Stimulated activated CD8-positive, alpha-beta memory T cell treated with anti-CD3 and anti-CD28 coated beads, Interleukin-7, amount 100 ng/mL, for 24 hours (primary cell): Measurements from ENCODE around the gene PINLYP.
A peak's percentile ranks its signal among the peaks of the same experiment; 100 is the strongest.

Experiments used
- DNase-seq: peaks from one replicate; pipeline ENCODE4 v3.0.0-alpha.2; 2020; ENCODE audit warnings: low read depth

Gene PINLYP

GRCh38 chr19:43606569-43607229, 31.1 kb downstream of the PINLYP start:
- no peak for DNase-seq

GRCh38 chr19:43607238-43608205, 31.9 kb downstream of the PINLYP start:
- no peak for DNase-seq

GRCh38 chr19:43609872-43610271, 34.3 kb downstream of the PINLYP start:
- no peak for DNase-seq

- no peak for DNase-seq
Measured at GRCh38 chr19:43610493-43610892, 34.9 kb downstream of the PINLYP start.

GRCh38 chr19:43611788-43612187, 36.2 kb downstream of the PINLYP start, which contains the start of gene SRRM5:
Gene SRRM5, plus strand, starts transcription at chr19:43612088. Its CDS starts 34 bp downstream, at chr19:43612122.
- no peak for DNase-seq

GRCh38 chr19:43612374-43612773, 36.8 kb downstream of the PINLYP start:
- no peak for DNase-seq

- no peak for DNase-seq
Measured at GRCh38 chr19:43616306-43616705, 40.7 kb downstream of the PINLYP start.

- DNase-seq = no peak
Measured at GRCh38 chr19:43616954-43617353, 41.4 kb downstream of the PINLYP start.

GRCh38 chr19:43618921-43619261, 43.3 kb downstream of the PINLYP start:
- peak; percentile 33 for DNase-seq

- DNase-seq = peak; percentile 66
Measured at GRCh38 chr19:43619262-43620060, 43.9 kb downstream of the PINLYP start, which contains the start of gene ZNF428. Gene ZNF428, minus strand, starts transcription at chr19:43619629. Its CDS starts 5,325 bp downstream, at chr19:43614304.

- DNase-seq = peak; percentile 76
Measured at GRCh38 chr19:43620061-43621001, 44.7 kb downstream of the PINLYP start.

GRCh38 chr19:43622070-43622469, 46.5 kb downstream of the PINLYP start:
- DNase-seq = no peak

- DNase-seq = no peak
Measured at GRCh38 chr19:43622956-43623355, 47.4 kb downstream of the PINLYP start.

- no peak for DNase-seq
Measured at GRCh38 chr19:43623889-43624670, 48.5 kb downstream of the PINLYP start.

GRCh38 chr19:43624933-43625332, 49.3 kb downstream of the PINLYP start:
- DNase-seq = peak; percentile 75

GRCh38 chr19:43625918-43626579, 50.4 kb downstream of the PINLYP start:
- DNase-seq = no peak

- no peak for DNase-seq
Measured at GRCh38 chr19:43626838-43627237, 51.2 kb downstream of the PINLYP start.

- DNase-seq = no peak
Measured at GRCh38 chr19:43628646-43629326, 53.2 kb downstream of the PINLYP start.

GRCh38 chr19:43631491-43631890, 55.9 kb downstream of the PINLYP start:
- DNase-seq = no peak
